BLaER1 (cell line): ENCODE data around the gene TELO2.
"Not testable (repeated sequence)": the region's sequence is repeated elsewhere in the genome, so short reads cannot be mapped to it uniquely, and the experiment has no call there.

ENCODE experiments used
- H3K27ac ChIP-seq: shearing (Covaris generic); formaldehyde crosslinking; 2 replicates; pipeline ENCODE4 v1.8.1; 2022
- H3K27me3 ChIP-seq: shearing (Covaris generic); formaldehyde crosslinking; 2 replicates; pipeline ENCODE4 v1.8.1; 2022
- H3K36me3 ChIP-seq: shearing (Covaris generic); formaldehyde crosslinking; 2 replicates; pipeline ENCODE4 v1.8.1; 2022
- H3K4me1 ChIP-seq: shearing (Covaris generic); formaldehyde crosslinking; 2 replicates; pipeline ENCODE4 v1.8.1; 2022
- H3K4me2 ChIP-seq: shearing (Covaris generic); formaldehyde crosslinking; 2 replicates; pipeline ENCODE4 v1.8.1; 2022
- H3K4me3 ChIP-seq: shearing (Covaris generic); formaldehyde crosslinking; 2 replicates; pipeline ENCODE4 v1.8.1; 2022
- H3K9ac ChIP-seq: shearing (Covaris generic); formaldehyde crosslinking; 2 replicates; pipeline ENCODE4 v1.8.1; 2022
- H3K9me3 ChIP-seq: shearing (Covaris generic); formaldehyde crosslinking; 2 replicates; pipeline ENCODE4 v1.8.1; 2022
- H4K20me1 ChIP-seq: shearing (Covaris generic); formaldehyde crosslinking; 2 replicates; pipeline ENCODE4 v1.8.1; 2022
- Cebpa-rat ChIP-seq: shearing (Covaris generic); IDR thresholded peaks from 2 replicates; pipeline ENCODE4 v1.8.1; 2022

TELO2 gene

DNA sequence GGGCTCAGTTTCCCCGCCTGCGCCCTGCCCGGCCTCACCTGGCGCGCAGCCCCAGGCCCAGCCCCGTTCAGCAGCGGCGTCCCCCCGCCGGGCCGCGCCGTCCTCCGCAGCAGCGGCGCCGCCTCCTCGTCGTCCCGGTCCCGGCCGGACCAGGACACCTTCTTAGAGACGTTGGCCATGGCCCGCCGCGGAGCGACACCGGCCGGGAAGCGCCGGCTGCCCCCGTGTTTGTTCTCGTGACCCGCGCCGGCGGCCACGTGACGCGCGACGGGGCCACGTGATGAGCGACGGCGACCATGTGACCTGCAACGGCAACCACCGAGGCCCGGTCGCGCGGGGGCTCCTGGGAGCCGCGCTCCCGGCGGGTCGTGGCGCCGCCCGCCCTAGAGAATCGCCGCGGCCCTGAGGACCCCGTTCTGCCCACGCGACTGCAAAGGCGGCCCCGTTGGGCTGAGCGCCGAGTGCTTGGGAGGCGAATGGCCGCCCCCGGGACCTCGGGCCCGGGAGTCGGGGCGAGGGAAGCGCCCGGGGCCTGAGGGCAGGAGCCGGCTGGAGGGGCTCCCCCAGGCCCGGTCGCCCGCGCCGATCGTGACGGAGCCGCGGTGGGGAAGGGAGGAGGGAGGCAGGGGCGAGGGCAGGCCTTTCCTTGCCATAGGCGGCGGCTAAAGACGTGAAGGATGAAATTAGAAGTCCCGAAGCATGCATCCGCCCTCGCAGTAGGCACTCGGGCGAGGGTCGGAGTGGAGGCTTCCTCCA is 18.2 kb upstream of the TELO2 start, which contains the start of gene CLCN7:
TSS of gene CLCN7 (minus strand) at position 233 of the 756 bp plus-strand sequence. CDS start at position 179, 54 bp downstream.
- Histone ChIP-seq H3K4me1 (peaks cover 61% of the 10 kb centered on the region), H3K27ac (peak within 1 kb of the TSS; percentile 99), H3K36me3 (no peaks in the 10 kb centered on the region), H4K20me1 (0 out of 2 replicates have a peak, but pooled peaks cover 5% of the 10 kb centered on the region), H3K9ac (peak within 1 kb of the TSS; percentile 98), H3K9me3 (no peaks in the 10 kb centered on the region), H3K4me2 (peak within 1 kb of the TSS; percentile 100), H3K27me3 (no peaks in the 10 kb centered on the region), H3K4me3 (peak within 1 kb of the TSS; percentile 88)
- TF ChIP-seq Cebpa-rat = no peak

DNA sequence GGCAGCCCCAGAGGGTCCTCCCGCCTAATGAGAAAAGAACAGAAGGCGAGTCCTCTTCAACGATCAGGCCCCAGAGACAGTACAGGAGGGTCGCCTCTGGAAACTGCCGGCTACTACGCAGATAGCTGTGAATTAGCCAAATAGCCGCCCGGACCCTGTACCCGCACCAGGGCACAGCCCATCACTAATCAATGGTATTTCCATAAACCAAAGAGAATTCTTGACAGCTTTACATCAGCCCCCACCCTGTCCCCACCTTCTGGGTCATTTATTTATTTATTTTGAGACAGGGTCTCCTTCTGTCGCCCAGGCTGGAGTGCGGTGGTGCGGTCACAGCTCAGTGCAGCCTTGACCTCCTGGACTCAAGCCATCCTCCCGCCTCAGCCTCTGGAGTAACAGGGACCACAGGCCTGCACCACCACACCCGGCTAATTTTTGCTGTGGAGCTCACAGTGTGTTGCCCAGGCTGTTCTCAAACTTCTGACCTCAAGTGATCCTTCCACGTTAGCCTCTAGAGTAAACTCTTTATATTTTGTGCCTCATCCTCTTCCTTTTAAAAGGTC is 17.5 kb upstream of the TELO2 start:
- Histone ChIP-seq H3K4me2 (peak overlapping the region; percentile 100), H3K4me3 (peak overlapping the region; percentile 88), H4K20me1 (0 out of 2 replicates have a peak, but pooled peaks cover 5% of the 10 kb centered on the region), H3K4me1 (peaks cover 61% of the 10 kb centered on the region), H3K27me3 (no peaks in the 10 kb centered on the region), H3K9me3 (no peaks in the 10 kb centered on the region), H3K9ac (peak overlapping the region; percentile 98), H3K36me3 (no peaks in the 10 kb centered on the region), H3K27ac (peak overlapping the region; percentile 99)
- no peak for TF ChIP-seq Cebpa-rat

DNA sequence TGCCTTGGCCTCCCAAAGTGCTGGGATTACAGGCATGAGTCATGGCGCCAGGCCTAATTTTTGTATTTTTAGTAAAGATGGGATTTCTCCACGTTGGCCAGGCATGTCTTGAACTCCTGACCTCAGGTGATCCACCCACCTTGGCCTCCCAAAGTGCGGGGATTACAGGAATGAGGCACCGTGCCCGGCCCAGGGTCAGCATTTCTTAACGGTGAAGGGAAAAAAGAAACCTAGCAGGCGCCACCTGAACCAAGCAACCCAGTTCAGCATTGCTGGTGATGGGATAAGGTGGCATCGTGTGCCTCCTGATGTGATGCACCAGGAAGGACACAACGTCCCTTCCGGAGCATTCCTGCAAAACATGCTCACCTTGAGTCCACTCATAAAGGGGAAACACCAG is 16.1 kb upstream of the TELO2 start:
- no peaks in the 10 kb centered on the region for H3K27me3 ChIP-seq
- H4K20me1 ChIP-seq = 0 out of 2 replicates have a peak, but pooled peaks cover 5% of the 10 kb centered on the region
- H3K4me3 ChIP-seq = no peak overlapping the region
- no peaks in the 10 kb centered on the region for H3K9me3 ChIP-seq
- no peaks in the 10 kb centered on the region for H3K36me3 ChIP-seq
- peaks cover 54% of the 10 kb centered on the region for H3K4me1 ChIP-seq
- no peak for TF ChIP-seq Cebpa-rat
- no peak overlapping the region for H3K27ac ChIP-seq
- no peak overlapping the region for H3K4me2 ChIP-seq
- H3K9ac ChIP-seq = no peak overlapping the region

DNA sequence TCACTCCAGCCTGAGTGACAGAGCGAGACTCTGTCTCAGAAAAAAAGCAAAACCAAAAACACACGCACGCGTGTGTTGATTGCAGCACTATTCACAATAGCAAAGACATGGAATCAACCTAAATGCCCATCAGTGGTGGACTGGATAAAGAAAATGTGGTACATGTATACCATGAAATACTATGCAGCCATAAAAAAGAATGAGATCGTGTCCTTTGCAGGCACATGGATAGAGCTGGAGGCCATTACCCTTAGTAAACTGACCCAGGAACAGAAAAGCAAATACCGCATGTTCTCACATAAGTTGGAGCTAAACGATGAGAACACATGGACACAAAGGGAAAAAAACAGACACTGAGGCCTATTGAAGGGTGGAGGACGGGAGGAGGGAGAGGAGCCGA is 14.2 kb upstream of the TELO2 start:
- not testable (repeated sequence) for H3K27ac ChIP-seq, H3K4me3 ChIP-seq, H3K27me3 ChIP-seq, H3K4me2 ChIP-seq, H3K9me3 ChIP-seq, H3K36me3 ChIP-seq, H3K9ac ChIP-seq, H4K20me1 ChIP-seq
- peaks cover 35% of the 10 kb centered on the region for H3K4me1 ChIP-seq

DNA sequence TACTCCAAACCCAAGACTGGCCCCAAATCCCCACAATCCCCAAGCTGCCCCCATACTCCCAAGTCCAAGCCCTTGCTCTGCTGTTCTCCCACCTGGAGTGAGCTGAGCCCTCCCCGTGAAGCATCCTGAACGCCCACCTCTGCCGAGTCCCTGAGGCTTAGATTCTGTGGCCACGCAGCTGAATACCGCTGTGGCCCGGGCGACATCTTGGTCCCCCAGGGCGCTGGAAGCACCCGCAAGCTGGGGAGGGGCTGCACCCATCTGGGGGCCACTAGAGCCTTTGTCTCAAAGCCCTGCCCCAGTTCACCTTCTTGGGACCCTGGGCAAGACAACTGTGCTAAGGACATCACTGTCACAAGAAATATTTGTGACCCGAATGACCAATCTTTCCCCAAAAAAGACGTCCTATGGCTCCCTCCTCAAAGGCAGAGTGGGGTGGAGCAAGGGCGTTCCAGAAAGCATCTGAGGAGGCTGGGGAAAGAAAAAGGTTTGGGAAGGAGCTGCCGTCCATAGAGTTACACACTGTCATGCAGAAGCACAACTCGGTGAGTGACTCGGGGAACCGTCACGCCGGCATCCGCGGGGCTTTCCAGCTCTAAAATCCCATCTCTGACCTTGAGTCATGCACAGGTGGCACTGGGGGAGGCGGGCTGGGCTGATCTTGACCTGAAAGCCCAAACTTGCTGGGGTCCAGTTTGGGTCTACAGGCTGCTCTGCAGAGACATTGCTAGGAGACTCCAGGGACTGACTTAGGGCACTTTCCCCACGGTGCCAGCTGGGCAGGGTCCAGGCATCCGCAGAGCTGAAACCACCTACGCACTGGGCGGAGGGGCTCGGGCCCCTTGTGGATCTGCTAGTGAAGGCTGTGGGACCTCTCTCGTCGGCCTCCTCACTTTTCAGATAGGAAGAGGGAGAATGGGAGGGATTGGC is 11.0 kb upstream of the TELO2 start:
- Histone ChIP-seq H3K9ac (no peak overlapping the region), H3K36me3 (no peaks in the 10 kb centered on the region), H3K4me3 (no peak overlapping the region), H3K27me3 (no peaks in the 10 kb centered on the region), H3K4me1 (peaks cover 21% of the 10 kb centered on the region), H4K20me1 (no peaks in the 10 kb centered on the region), H3K27ac (no peak overlapping the region), H3K9me3 (no peaks in the 10 kb centered on the region), H3K4me2 (no peak overlapping the region)
- no peak for TF ChIP-seq Cebpa-rat

DNA sequence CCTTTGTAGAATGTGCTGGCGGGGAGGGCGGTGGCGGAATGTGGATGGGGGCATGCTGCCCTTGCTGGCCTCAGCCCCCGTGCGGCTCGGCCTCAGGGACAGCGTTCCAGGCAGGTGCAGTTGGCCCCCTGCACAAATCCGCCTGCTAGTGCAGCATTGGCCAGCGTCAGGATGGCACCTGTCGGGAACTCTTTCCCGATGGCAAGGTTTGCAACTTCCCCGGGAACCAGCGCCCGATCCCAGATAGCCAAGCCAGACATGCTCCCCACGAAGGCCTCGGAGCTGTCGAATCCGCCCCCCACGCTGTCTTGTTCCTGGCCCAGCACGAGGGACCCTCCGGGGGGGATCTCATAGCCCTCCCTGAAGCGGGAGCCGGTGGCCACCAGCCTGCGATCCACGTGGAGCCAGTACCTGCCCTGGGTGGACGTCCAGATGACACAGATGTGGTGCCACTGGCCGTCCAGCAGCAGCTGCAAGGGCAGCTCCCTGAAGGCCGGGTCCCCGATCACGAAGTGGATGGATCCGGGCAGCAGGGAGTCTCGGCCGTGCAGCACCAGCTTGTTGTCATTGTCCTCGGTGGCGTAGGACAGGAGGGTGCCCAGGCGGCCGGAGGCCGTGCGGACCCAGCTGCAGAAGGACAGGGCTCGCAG is 7.2 kb upstream of the TELO2 start:
- no peak for TF ChIP-seq Cebpa-rat
- no peaks in the 10 kb centered on the region for H3K9me3 ChIP-seq
- H3K27ac ChIP-seq = no peak overlapping the region
- H3K4me3 ChIP-seq = no peak overlapping the region
- H4K20me1 ChIP-seq = no peaks in the 10 kb centered on the region
- H3K4me1 ChIP-seq = peaks cover 3% of the 10 kb centered on the region
- H3K9ac ChIP-seq = no peak overlapping the region
- no peaks in the 10 kb centered on the region for H3K27me3 ChIP-seq
- H3K4me2 ChIP-seq = no peak overlapping the region
- no peaks in the 10 kb centered on the region for H3K36me3 ChIP-seq

DNA sequence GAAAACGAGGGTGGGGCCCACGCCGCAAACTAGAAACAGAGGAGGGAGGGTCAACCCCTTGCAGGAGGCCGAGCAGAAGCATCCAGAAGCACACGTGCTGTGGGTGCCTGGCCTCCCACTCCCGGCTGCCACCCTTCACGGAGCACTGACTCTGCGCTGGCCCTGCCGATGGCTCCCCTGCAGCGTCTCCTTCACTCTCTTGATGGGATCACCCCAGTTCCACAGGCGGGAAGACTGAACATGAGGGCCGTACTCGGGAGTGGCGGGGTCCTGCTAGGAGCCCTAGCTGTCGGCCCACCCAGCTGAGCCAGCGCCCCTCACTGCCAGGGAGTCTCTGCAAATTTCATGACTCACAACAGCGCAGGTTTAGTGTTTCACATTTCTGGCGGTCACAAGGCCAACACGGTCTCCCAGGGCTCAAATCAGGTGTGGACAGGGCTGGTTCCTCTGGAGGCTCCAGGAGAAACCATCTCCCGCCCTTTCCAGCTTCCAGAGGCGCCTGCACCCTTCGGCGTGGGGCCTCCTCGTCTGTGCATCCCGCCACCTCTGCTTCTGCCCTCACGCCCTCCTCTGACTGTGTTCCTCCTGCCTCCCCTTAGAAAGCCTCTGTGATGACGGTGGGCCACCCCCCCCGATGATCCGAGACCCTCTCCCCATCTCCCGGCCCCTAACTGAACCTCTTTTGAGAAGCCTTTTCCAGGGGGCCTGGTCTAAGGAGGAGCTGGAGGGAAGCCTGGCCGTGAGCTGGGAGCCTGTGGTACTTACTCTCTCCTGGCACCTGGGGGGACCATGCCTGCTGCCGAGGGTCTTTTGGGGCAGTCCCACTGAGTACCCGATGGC is 6.4 kb upstream of the TELO2 start:
- H4K20me1 ChIP-seq = no peaks in the 10 kb centered on the region
- no peaks in the 10 kb centered on the region for H3K9me3 ChIP-seq
- H3K27me3 ChIP-seq = no peaks in the 10 kb centered on the region
- H3K27ac ChIP-seq = no peak overlapping the region
- H3K36me3 ChIP-seq = no peaks in the 10 kb centered on the region
- H3K9ac ChIP-seq = no peak overlapping the region
- no peak overlapping the region for H3K4me2 ChIP-seq
- no peaks in the 10 kb centered on the region for H3K4me1 ChIP-seq
- H3K4me3 ChIP-seq = no peak overlapping the region
- TF ChIP-seq Cebpa-rat = no peak

DNA sequence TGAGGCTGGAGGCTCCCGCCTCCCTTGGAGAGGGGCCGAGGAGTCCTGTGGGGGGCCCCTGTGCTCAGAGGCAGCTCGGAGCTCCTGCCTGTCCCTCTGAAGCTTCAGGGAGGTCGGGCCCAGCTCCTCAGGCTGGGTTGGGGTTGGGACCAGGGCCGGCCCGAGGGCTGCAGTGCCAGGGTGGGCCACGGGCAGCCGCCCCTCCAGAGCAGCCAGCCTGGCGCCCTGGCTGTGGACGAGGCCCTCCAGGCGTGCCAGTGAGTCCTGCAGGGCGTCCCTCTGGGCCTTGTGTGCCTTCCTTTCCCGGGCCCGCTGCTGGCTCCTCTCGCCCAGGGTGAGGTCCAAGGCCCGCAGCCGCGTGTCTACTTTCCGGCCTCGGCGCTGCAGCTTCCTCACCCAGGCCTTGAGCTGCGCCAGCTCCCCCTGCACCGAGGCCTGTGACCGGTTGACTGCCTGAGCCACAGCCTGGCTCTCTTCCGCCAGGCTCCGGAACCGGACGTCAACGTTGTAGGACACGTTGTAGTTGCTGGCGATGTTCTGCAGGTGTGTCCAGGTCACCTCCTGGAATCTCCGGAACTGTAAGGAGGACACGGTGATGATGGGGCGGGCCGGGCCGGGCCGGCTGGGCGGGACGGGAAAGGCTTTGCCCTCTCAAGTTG is 5.6 kb upstream of the TELO2 start:
- TF ChIP-seq Cebpa-rat = no peak
- Histone ChIP-seq H3K9ac (no peak overlapping the region), H3K9me3 (no peaks in the 10 kb centered on the region), H3K4me2 (no peak overlapping the region), H3K27me3 (no peaks in the 10 kb centered on the region), H3K27ac (no peak overlapping the region), H3K4me1 (peaks cover 6% of the 10 kb centered on the region), H3K36me3 (no peaks in the 10 kb centered on the region), H3K4me3 (no peak overlapping the region), H4K20me1 (no peaks in the 10 kb centered on the region)
